GM04504 (cell line): Measurements from ENCODE around the gene TAGAP.

Experiments used
- DNase-seq: peaks from one replicate; pipeline ENCODE4 v3.0.0-alpha.2; 2012; ENCODE audit warnings: low read depth

Gene TAGAP

GRCh38 chr6:159044899-159045727 lies at the start of gene TAGAP:
TSS of gene TAGAP (minus strand) at chr6:159044991. CDS start at chr6:159044146, 845 bp downstream.
- DNase-seq: no peak

- no peak for DNase-seq
Measured at GRCh38 chr6:159093609-159094443, 49.0 kb upstream of the TAGAP start.

- DNase-seq: no peak
Measured at GRCh38 chr6:159092631-159093030, 47.8 kb upstream of the TAGAP start.

GRCh38 chr6:159090530-159091480 lies 46.0 kb upstream of the TAGAP start:
- DNase-seq: no peak

- DNase-seq: no peak
Measured at GRCh38 chr6:159089909-159090308, 45.1 kb upstream of the TAGAP start.

- DNase-seq: no peak
Measured at GRCh38 chr6:159089443-159089842, 44.7 kb upstream of the TAGAP start.

GRCh38 chr6:159086033-159086618 lies 41.3 kb upstream of the TAGAP start:
- DNase-seq: no peak

GRCh38 chr6:159085396-159085895 lies 40.7 kb upstream of the TAGAP start:
- DNase-seq: no peak

GRCh38 chr6:159084493-159085091 lies 39.8 kb upstream of the TAGAP start:
- DNase-seq: peak; percentile 10

- DNase-seq: no peak
Measured at GRCh38 chr6:159083146-159083545, 38.4 kb upstream of the TAGAP start.

- DNase-seq: no peak
Measured at GRCh38 chr6:159082039-159082815, 37.4 kb upstream of the TAGAP start.

GRCh38 chr6:159080217-159080976 lies 35.6 kb upstream of the TAGAP start:
- DNase-seq: no peak

GRCh38 chr6:159079367-159079766 lies 34.6 kb upstream of the TAGAP start:
- DNase-seq: no peak

GRCh38 chr6:159077123-159077522 lies 32.3 kb upstream of the TAGAP start:
- no peak for DNase-seq

GRCh38 chr6:159075506-159076228 lies 30.9 kb upstream of the TAGAP start:
- DNase-seq: no peak

GRCh38 chr6:159074876-159075275 lies 30.1 kb upstream of the TAGAP start:
- no peak for DNase-seq

GRCh38 chr6:159074120-159074684 lies 29.4 kb upstream of the TAGAP start:
- DNase-seq: no peak
